Activated CD4-positive, alpha-beta memory T cell treated with anti-CD3 and anti-CD28 coated beads, Interleukin-2, amount 10 ng/mL, durations not matched to agents 7 days and 5 days (primary cell): ENCODE measurements around the gene ICAM1. TPM values are rescaled to one million over a fixed set of nuclear protein-coding genes. Genes with fewer than 3 reads are reported as not detected.

Experiments
- CTCF ChIA-PET: fragments of 350-600 bp; sonication (Branson Sonifier 250); formaldehyde crosslinking; loops from one replicate; lab custom pipeline; 2021; ENCODE audit warnings: antibody characterized with exemption, inconsistent platforms; lab: Charles Lee
- POLR2A ChIA-PET: fragments of 350-600 bp; sonication (Branson Sonifier 250); formaldehyde crosslinking; loops from one replicate; lab custom pipeline; 2021; ENCODE audit warnings: antibody characterized with exemption; lab: Charles Lee
- DNase-seq: peaks from one replicate; pipeline ENCODE4 v3.0.0-alpha.2; 2020
- H3K27ac Mint-ChIP-seq: one replicate; pipeline ENCODE4 v1.8.0; 2021; ENCODE audit warnings: mild to moderate bottlenecking, mixed read lengths
- H3K27me3 Mint-ChIP-seq: one replicate; pipeline ENCODE4 v1.8.0; 2021; ENCODE audit warnings: mixed read lengths
- H3K36me3 Mint-ChIP-seq: one replicate; pipeline ENCODE4 v1.8.0; 2021; ENCODE audit warnings: low read depth, mixed read lengths
- H3K4me1 Mint-ChIP-seq: one replicate; pipeline ENCODE4 v1.8.0; 2021; ENCODE audit warnings: mixed read lengths
- H3K4me3 Mint-ChIP-seq: one replicate; pipeline ENCODE4 v1.8.0; 2021; ENCODE audit warnings: mild to moderate bottlenecking, mixed read lengths
- H3K9me3 Mint-ChIP-seq: one replicate; pipeline ENCODE4 v1.8.0; 2021; ENCODE audit warnings: mixed read lengths
- total RNA-seq, 2 experiments: library from RNA; stranded (reverse); gene quantifications; one replicate each; pipeline ENCODE4 v1.2.3, GENCODE V29; 2021

Gene ICAM1
- total RNA-seq, 2 experiments from 2014 or later, result 23.8 to 24.3 TPM

- Mint-ChIP-seq H3K27ac (no peak overlapping the region), H3K4me3 (no peak overlapping the region), H3K9me3 (no peaks in the 10 kb centered on the region), H3K36me3 (peaks cover 27% of the 10 kb centered on the region), H3K27me3 (no peaks in the 10 kb centered on the region), H3K4me1 (no peaks in the 10 kb centered on the region)
- DNase-seq, result no peak
- ChIA-PET CTCF (interaction anchor here (0.6 to 1.2 kb wide), 2 partner anchors 12 to 53 kb away, joined by 3 read pairs; no protein-coding TSS in a partner anchor), POLR2A (interaction anchor here (1.2 kb wide), 1 partner anchor 22 kb away, joined by 4 read pairs; no protein-coding TSS in a partner anchor)
Measured at GRCh38 chr19:10321874-10322835, 51.2 kb downstream of the ICAM1 start.

GRCh38 chr19:10325732-10326131 is 54.8 kb downstream of the ICAM1 start:
- ChIA-PET POLR2A (interaction anchor here (2.6 kb wide), 1 partner anchor 8 kb away, joined by 9 read pairs; the partner anchor contains the start of gene RAVER1), CTCF (no interaction called here)
- Mint-ChIP-seq H3K9me3 (no peaks in the 10 kb centered on the region), H3K4me3 (no peak overlapping the region), H3K4me1 (peaks cover 2% of the 10 kb centered on the region), H3K27ac (no peak overlapping the region), H3K27me3 (no peaks in the 10 kb centered on the region), H3K36me3 (peaks cover 27% of the 10 kb centered on the region)
- no peak for DNase-seq

GRCh38 chr19:10327793-10328192 is 56.9 kb downstream of the ICAM1 start:
- no peaks in the 10 kb centered on the region for H3K27me3 Mint-ChIP-seq
- no peaks in the 10 kb centered on the region for H3K9me3 Mint-ChIP-seq
- peaks cover 25% of the 10 kb centered on the region for H3K36me3 Mint-ChIP-seq
- peaks cover 14% of the 10 kb centered on the region for H3K4me1 Mint-ChIP-seq
- no peak overlapping the region for H3K4me3 Mint-ChIP-seq
- ChIA-PET POLR2A (interaction anchor here (0.8 kb wide), 1 partner anchor 12 kb away, joined by 3 read pairs; no protein-coding TSS in a partner anchor), CTCF (interaction anchor here (1.3 kb wide), 1 partner anchor 65 kb away, joined by 3 read pairs; no protein-coding TSS in a partner anchor)
- no peak for DNase-seq
- no peak overlapping the region for H3K27ac Mint-ChIP-seq

GRCh38 chr19:10328558-10329429 is 57.9 kb downstream of the ICAM1 start:
- CTCF ChIA-PET, result interaction anchor here (1.3 kb wide), 1 partner anchor 64 kb away, joined by 3 read pairs; no protein-coding TSS in a partner anchor
- POLR2A ChIA-PET, result interaction anchor here (0.8 kb wide), 1 partner anchor 11 kb away, joined by 3 read pairs; no protein-coding TSS in a partner anchor
- no peak for DNase-seq
- H3K9me3 Mint-ChIP-seq, result no peaks in the 10 kb centered on the region
- peaks cover 20% of the 10 kb centered on the region for H3K4me1 Mint-ChIP-seq
- peaks cover 30% of the 10 kb centered on the region for H3K36me3 Mint-ChIP-seq
- no peak overlapping the region for H3K27ac Mint-ChIP-seq
- H3K27me3 Mint-ChIP-seq, result no peaks in the 10 kb centered on the region
- H3K4me3 Mint-ChIP-seq, result no peak overlapping the region

GRCh38 chr19:10329555-10329954 is 58.6 kb downstream of the ICAM1 start:
- Mint-ChIP-seq H3K27ac (no peak overlapping the region), H3K27me3 (no peaks in the 10 kb centered on the region), H3K4me3 (no peak overlapping the region), H3K36me3 (peaks cover 36% of the 10 kb centered on the region), H3K9me3 (no peaks in the 10 kb centered on the region), H3K4me1 (peaks cover 27% of the 10 kb centered on the region)
- DNase-seq, result no peak
- ChIA-PET CTCF (interaction anchor here (1.4 kb wide), 1 partner anchor 59 kb away, joined by 4 read pairs; no protein-coding TSS in a partner anchor), POLR2A (no interaction called here)

- ChIA-PET POLR2A (interaction anchor here (1.0 to 3.4 kb wide), 8 partner anchors 7 to 229 kb away, joined by 3 to 36 read pairs (median 8); partner anchors contain the start of genes ICAM1, ICAM4 and TYK2), CTCF (interaction anchor here (1.0 to 3.3 kb wide), 5 partner anchors 56 to 526 kb away, joined by 3 to 23 read pairs (median 3); partner anchors contain the start of gene ICAM1)
- H3K4me1 Mint-ChIP-seq, result peaks cover 38% of the 10 kb centered on the region
- peak overlapping the region; percentile 84 for H3K4me3 Mint-ChIP-seq
- peaks cover 49% of the 10 kb centered on the region for H3K36me3 Mint-ChIP-seq
- H3K27ac Mint-ChIP-seq, result peak overlapping the region; percentile 90
- H3K9me3 Mint-ChIP-seq, result no peaks in the 10 kb centered on the region
- DNase-seq, result no peak
- H3K27me3 Mint-ChIP-seq, result no peaks in the 10 kb centered on the region
Measured at GRCh38 chr19:10332158-10332964, 61.4 kb downstream of the ICAM1 start.

GRCh38 chr19:10332965-10333757 is 62.2 kb downstream of the ICAM1 start, which contains the start of gene RAVER1:
RAVER1 (minus strand) TSS chr19:10333529; CDS start chr19:10333507, 22 bp downstream.
- DNase-seq, result peak; percentile 98
- POLR2A ChIA-PET, result interaction anchor here (0.7 to 3.4 kb wide), 16 partner anchors 8 to 229 kb away, joined by 3 to 36 read pairs (median 4); partner anchors contain the start of genes CDC37, DNMT1, ICAM1 and ICAM4
- CTCF ChIA-PET, result interaction anchor here (0.6 to 3.3 kb wide), 9 partner anchors 9 to 74 kb away, joined by 3 to 23 read pairs (median 3); partner anchors contain the start of genes ICAM1 and TYK2
- Mint-ChIP-seq H3K36me3 (peaks cover 43% of the 10 kb centered on the region), H3K9me3 (no peaks in the 10 kb centered on the region), H3K27me3 (no peaks in the 10 kb centered on the region), H3K4me3 (peak within 1 kb of the TSS; percentile 84), H3K4me1 (peaks cover 40% of the 10 kb centered on the region), H3K27ac (peak within 1 kb of the TSS; percentile 90)

- Mint-ChIP-seq H3K36me3 (peaks cover 50% of the 10 kb centered on the region), H3K9me3 (no peaks in the 10 kb centered on the region), H3K4me1 (peaks cover 48% of the 10 kb centered on the region), H3K27ac (peak overlapping the region; percentile 90), H3K4me3 (peak overlapping the region; percentile 84), H3K27me3 (no peaks in the 10 kb centered on the region)
- POLR2A ChIA-PET, result interaction anchor here (0.7 to 3.4 kb wide), 17 partner anchors 8 to 230 kb away, joined by 3 to 36 read pairs (median 4); partner anchors contain the start of genes CDC37, DNMT1, ICAM1 and ICAM4
- DNase-seq, result no peak
- CTCF ChIA-PET, result interaction anchor here (0.6 to 3.3 kb wide), 8 partner anchors 9 to 75 kb away, joined by 3 to 23 read pairs (median 4); partner anchors contain the start of genes ICAM1 and TYK2
Measured at GRCh38 chr19:10333758-10334587, 63.1 kb downstream of the ICAM1 start.

GRCh38 chr19:10334588-10335351 is 63.9 kb downstream of the ICAM1 start:
- H3K9me3 Mint-ChIP-seq, result no peaks in the 10 kb centered on the region
- no peak overlapping the region for H3K27ac Mint-ChIP-seq
- H3K4me3 Mint-ChIP-seq, result no peak overlapping the region
- H3K36me3 Mint-ChIP-seq, result peaks cover 48% of the 10 kb centered on the region
- DNase-seq, result peak; percentile 55
- no peaks in the 10 kb centered on the region for H3K27me3 Mint-ChIP-seq
- H3K4me1 Mint-ChIP-seq, result peaks cover 56% of the 10 kb centered on the region
- ChIA-PET CTCF (interaction anchor here (1.5 kb wide), 1 partner anchor 56 kb away, joined by 3 read pairs; no protein-coding TSS in a partner anchor), POLR2A (interaction anchor here (1.1 to 3.4 kb wide), 8 partner anchors 10 to 83 kb away, joined by 3 to 36 read pairs (median 4); partner anchors contain the start of genes ICAM1, ICAM5 and TYK2)
